Measurements from ENCODE around the gene GAB1.

GRCh38 chr4:143435955-143436354 lies 99.3 kb downstream of the GAB1 start:
- TF ChIP-seq CTCF (IDR thresholded peaks at IDR 0.05) (no peak), POLR2A (IDR thresholded peaks at IDR 0.05) (no peak), POLR2AphosphoS5 (IDR thresholded peaks at IDR 0.05) (no peak), EP300 (IDR thresholded peaks at IDR 0.05) (no peak)
